ENCODE results near the gene CD247. TPM values are rescaled to one million over a fixed set of nuclear protein-coding genes. Genes with fewer than 3 reads are reported as not detected.

The CD247 gene
- total RNA-seq, 4 donors from 2014 or later, result 1.5 to 6.4 (median 3.4) TPM; not detected in 1

- H3K4me3 ChIP-seq, result peak overlapping the region in 3 of 4 donors; percentile 17 to 50 (median 30)
- DNase-seq, result no peak
- WGBS, 2 donors (ENCODE audit: low coverage in 1 of 2), result 27 to 80% methylated on average over 2 to 40 of the region's 49 CpGs
- no peaks in the 10 kb centered on the region for H3K36me3 ChIP-seq
- no peak for TF ChIP-seq POLR2A (IDR thresholded peaks at IDR 0.05)
- TF ChIP-seq CTCF (IDR thresholded peaks at IDR 0.05), result no peak
- TF ChIP-seq EP300 (IDR thresholded peaks at IDR 0.05; ENCODE audit: low read depth), result no peak
- no peak for TF ChIP-seq POLR2AphosphoS5 (IDR thresholded peaks at IDR 0.05)
- peaks cover 9% of the 10 kb centered on the region for H3K27me3 ChIP-seq
- peaks cover 0 to 19% (median 11%) of the 10 kb centered on the region in 4 donors for H3K4me1 ChIP-seq
- H3K9me3 ChIP-seq, result no peaks in the 10 kb centered on the region
- in situ Hi-C loops (cut with MboI; ENCODE audit: low pct_ligation_motif_present in 1 of 4, low pct_unique_long_range_greater_than_20kb in 1 of 4, low sequenced_read_pairs in 3 of 4) (loop anchor here in 2 of 4 donors (25.0 kb wide), 3 partner anchors 177 to 552 kb away; partner anchors contain the start of gene TADA1 (in 1 of the 2)), intact Hi-C loops (cut with DNase I; ENCODE audit: low total_unique reads) (no loop called here)
- H3K27ac ChIP-seq, result no peak overlapping the region
Observed at GRCh38 chr1:167439301-167439988, 78.9 kb downstream of the CD247 start.

- no peak for DNase-seq
- intact Hi-C loops (cut with DNase I; ENCODE audit: low total_unique reads) (no loop called here), in situ Hi-C loops (cut with MboI; ENCODE audit: low pct_ligation_motif_present in 1 of 4, low pct_unique_long_range_greater_than_20kb in 1 of 4, low sequenced_read_pairs in 3 of 4) (loop anchor here in 2 of 4 donors (25.0 kb wide), 3 partner anchors 176 to 551 kb away; partner anchors contain the start of gene TADA1 (in 1 of the 2))
- WGBS, 2 donors (ENCODE audit: low coverage in 1 of 2), result 67 to 72% methylated on average over 4 to 17 of the region's 17 CpGs
- no peak overlapping the region for H3K4me3 ChIP-seq
- no peak for TF ChIP-seq CTCF (IDR thresholded peaks at IDR 0.05)
- no peak for TF ChIP-seq EP300 (IDR thresholded peaks at IDR 0.05; ENCODE audit: low read depth)
- TF ChIP-seq POLR2A (IDR thresholded peaks at IDR 0.05), result no peak
- no peak for TF ChIP-seq POLR2AphosphoS5 (IDR thresholded peaks at IDR 0.05)
- H3K36me3 ChIP-seq, result no peaks in the 10 kb centered on the region
- no peak overlapping the region for H3K27ac ChIP-seq
- no peaks in the 10 kb centered on the region for H3K9me3 ChIP-seq
- peaks cover 9% of the 10 kb centered on the region for H3K27me3 ChIP-seq
- peaks cover 0 to 19% (median 11%) of the 10 kb centered on the region in 4 donors for H3K4me1 ChIP-seq
Observed at GRCh38 chr1:167438171-167439138, 79.9 kb downstream of the CD247 start.

GRCh38 chr1:167435484-167435883 is 82.8 kb downstream of the CD247 start:
- Histone ChIP-seq H3K27me3 (peaks cover 9% of the 10 kb centered on the region), H3K4me3 (no peak overlapping the region), H3K9me3 (no peaks in the 10 kb centered on the region), H3K36me3 (no peaks in the 10 kb centered on the region), H3K4me1 (peaks cover 0 to 10% (median 5%) of the 10 kb centered on the region in 4 donors), H3K27ac (no peak overlapping the region)
- in situ Hi-C loops (cut with MboI; ENCODE audit: low pct_ligation_motif_present in 1 of 4, low pct_unique_long_range_greater_than_20kb in 1 of 4, low sequenced_read_pairs in 3 of 4) (loop anchor here in 2 of 4 donors (25.0 kb wide), 3 partner anchors 173 to 548 kb away; partner anchors contain the start of gene TADA1 (in 1 of the 2)), intact Hi-C loops (cut with DNase I; ENCODE audit: low total_unique reads) (no loop called here)
- 96% methylated on average over 4 of the region's 4 CpGs; no CpG with 5 or more reads in 1 of the 2 donors for WGBS, 2 donors (ENCODE audit: low coverage in 1 of 2)
- no peak for DNase-seq
- TF ChIP-seq EP300 (IDR thresholded peaks at IDR 0.05; ENCODE audit: low read depth) (no peak), POLR2A (IDR thresholded peaks at IDR 0.05) (no peak), POLR2AphosphoS5 (IDR thresholded peaks at IDR 0.05) (no peak), CTCF (IDR thresholded peaks at IDR 0.05) (no peak)

GRCh38 chr1:167434306-167434705 is 84.0 kb downstream of the CD247 start:
- intact Hi-C loops (cut with DNase I; ENCODE audit: low total_unique reads) (no loop called here), in situ Hi-C loops (cut with MboI; ENCODE audit: low pct_ligation_motif_present in 1 of 4, low pct_unique_long_range_greater_than_20kb in 1 of 4, low sequenced_read_pairs in 3 of 4) (loop anchor here in 2 of 4 donors (25.0 kb wide), 3 partner anchors 172 to 547 kb away; partner anchors contain the start of gene TADA1 (in 1 of the 2))
- TF ChIP-seq POLR2AphosphoS5 (IDR thresholded peaks at IDR 0.05) (no peak), POLR2A (IDR thresholded peaks at IDR 0.05) (no peak), CTCF (IDR thresholded peaks at IDR 0.05) (no peak), EP300 (IDR thresholded peaks at IDR 0.05; ENCODE audit: low read depth) (no peak)
- Histone ChIP-seq H3K27ac (no peak overlapping the region), H3K9me3 (no peaks in the 10 kb centered on the region), H3K36me3 (no peaks in the 10 kb centered on the region), H3K27me3 (peaks cover 8% of the 10 kb centered on the region), H3K4me3 (no peak overlapping the region), H3K4me1 (peaks cover 0 to 5% (median 3%) of the 10 kb centered on the region in 4 donors)
- DNase-seq, result no peak
- 90% methylated on average over 6 of the region's 6 CpGs; no CpG with 5 or more reads in 1 of the 2 donors for WGBS, 2 donors (ENCODE audit: low coverage in 1 of 2)

Data from transverse colon (tissue), 4 donors.